ENCODE results near the gene CNIH3.
"Not testable (repeated sequence)": the region's sequence is repeated elsewhere in the genome, so short reads cannot be mapped to it uniquely, and the experiment has no call there.

CNIH3 gene

DNA sequence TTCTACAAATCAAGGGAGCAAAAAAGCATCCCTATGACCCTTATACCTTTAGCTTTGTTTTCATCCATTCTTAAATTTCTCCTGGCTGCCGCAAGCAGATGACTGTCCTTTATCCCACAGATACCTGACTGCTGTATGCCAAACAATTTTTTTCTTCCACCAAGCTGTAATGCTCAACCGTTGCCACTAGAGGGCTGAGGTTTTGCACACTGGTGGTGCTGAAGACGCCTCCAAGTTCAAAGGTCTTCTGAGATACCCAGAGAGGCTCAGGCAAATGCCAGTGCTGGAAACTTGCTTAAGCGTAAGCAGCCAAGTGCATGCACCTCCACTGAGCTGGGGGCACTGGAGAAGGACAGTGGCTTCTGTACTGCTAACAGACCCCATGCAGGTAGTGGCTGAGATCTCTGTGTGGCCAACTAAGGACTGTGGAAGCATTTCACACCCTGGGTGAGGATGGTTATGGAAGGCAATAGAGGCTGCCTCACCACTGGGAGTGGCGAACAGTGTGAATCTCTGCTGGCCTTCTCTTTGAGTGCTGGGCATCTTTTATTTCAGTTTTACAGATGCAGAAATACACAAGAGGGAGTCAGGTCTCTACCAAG is 28.5 kb downstream of the CNIH3 start:
- DNase-seq, result peak; percentile 43

DNA sequence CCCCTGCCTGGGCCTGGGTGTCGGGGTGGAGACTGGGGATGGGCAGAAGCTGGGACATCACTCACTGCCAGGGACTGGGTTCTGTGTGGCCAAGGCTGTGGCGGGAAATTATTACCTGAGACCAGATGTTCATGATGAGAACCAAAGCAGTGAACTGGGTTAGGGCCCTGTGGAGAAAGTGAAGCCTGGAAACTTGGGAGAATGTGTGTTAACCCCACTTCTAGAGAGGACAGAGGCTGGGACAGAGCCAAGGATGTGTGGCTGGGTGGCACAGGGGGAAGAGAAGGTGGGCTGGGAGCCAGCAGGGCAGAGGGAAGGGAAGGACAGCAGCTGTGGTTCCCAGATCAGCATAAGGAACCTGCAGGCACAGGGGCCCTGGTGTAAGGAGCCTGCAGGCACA is 31.3 kb downstream of the CNIH3 start:
- no peak for DNase-seq

DNA sequence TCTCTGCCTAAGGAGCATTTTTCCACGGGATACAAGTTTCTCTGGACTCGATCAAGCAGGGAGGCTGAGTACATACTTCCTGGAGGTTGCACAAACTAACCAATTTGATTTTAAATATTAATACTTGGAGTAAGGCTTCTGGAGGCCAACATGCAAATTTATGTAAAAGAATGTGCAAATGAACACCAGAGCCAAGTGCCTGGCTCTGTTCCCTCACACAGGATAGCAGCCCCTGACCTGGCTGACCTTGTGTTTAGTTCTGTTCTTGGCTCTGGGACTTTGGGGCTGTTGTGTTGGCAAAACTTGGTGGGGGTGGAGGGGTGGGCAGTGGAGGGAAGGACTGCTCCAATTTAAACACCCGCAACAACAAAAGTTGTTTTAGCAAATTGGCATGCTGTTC is 34.2 kb downstream of the CNIH3 start:
- DNase-seq, result no peak

GRCh38 chr1:224651188-224651587 is 35.1 kb downstream of the CNIH3 start:
- no peak for DNase-seq

DNA sequence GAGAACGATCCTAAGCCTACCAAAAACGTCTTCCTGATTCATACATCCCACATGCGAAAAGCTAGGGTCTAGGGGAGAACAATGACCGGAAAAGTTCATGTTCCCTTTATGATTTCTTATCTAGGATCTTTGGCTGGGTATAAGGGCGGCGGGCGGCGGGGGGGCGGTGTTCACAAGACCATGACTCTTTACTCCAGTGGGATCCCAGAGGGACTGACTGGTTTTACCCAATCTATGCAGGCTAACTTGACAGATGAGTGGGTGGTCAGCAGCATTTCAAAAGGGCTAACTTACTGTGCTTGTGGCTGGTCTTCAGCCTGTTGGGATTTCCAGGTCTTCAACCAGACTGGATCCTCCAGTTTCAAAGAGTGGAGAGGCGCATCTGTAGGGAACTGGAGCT is 40.3 kb downstream of the CNIH3 start:
- no peak for DNase-seq

- DNase-seq, result no peak
Measured at GRCh38 chr1:224660074-224660473, 44.0 kb downstream of the CNIH3 start.

DNA sequence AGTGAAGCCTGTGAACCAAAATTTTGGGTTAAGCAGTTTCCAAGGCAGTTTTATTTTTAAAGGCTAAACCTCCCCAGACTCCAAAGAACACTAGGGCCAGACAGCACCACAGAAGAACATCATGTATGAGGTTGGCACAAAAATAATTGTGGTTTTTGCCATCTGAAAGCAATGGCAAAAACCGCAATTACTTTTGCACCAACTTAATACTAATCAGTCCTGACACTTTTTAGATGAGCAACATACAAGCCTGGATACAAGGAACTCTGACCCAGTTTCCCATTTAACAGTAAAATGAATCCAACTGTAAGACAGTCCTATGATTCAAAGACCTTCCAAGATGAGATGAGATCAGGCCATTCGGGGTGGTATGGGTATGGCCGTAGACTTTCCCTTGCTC is 46.8 kb downstream of the CNIH3 start:
- no peak for DNase-seq

DNA sequence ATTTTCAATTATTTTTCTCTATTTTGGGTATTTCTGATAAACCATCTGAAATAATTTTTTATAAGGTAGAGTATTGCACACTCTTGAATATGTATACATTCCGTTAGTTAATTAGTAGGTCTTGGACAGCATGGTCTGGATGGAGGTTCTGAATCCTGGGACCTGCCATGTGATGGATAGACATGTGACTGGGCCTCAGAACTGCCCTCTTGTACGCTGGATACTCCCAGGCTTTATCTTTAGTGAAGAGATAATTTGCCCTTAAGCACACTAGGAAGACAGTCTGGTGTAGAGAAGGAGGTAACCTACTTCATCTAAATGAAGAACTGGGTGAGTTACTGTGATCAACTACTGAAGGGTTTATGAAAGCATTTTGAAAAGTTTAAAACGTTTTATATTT is 48.9 kb downstream of the CNIH3 start:
- no peak for DNase-seq

GRCh38 chr1:224666078-224666477 is 50.0 kb downstream of the CNIH3 start:
- DNase-seq, result no peak

GRCh38 chr1:224666913-224667312 is 50.8 kb downstream of the CNIH3 start:
- no peak for DNase-seq

DNA sequence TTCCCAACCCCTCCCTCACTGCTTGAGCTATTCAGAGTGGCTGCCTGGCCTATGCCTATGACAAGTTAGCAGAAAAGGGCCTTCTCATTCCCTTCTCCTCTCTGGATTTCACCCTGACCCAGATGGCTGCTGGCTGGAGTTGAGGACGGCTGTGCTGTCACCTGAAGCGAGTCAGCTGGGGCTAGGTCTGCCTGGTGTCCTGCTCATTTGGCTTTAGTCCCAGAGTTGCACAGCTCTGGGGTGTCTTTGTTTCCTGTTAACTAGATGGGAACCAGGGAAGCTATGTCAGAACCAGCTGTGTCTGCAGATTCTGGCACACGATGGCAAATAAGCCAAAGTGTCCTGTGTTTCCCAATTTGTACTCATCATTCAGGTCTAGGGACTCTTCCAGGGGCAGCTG is 52.9 kb downstream of the CNIH3 start:
- DNase-seq, result no peak

- no peak for DNase-seq
Measured at GRCh38 chr1:224669403-224669802, 53.3 kb downstream of the CNIH3 start.

- no peak for DNase-seq
Measured at GRCh38 chr1:224670506-224670905, 54.4 kb downstream of the CNIH3 start.

- no peak for DNase-seq
Measured at GRCh38 chr1:224671076-224671475, 55.0 kb downstream of the CNIH3 start.

- no peak for DNase-seq
Measured at GRCh38 chr1:224673141-224673540, 57.0 kb downstream of the CNIH3 start.

DNA sequence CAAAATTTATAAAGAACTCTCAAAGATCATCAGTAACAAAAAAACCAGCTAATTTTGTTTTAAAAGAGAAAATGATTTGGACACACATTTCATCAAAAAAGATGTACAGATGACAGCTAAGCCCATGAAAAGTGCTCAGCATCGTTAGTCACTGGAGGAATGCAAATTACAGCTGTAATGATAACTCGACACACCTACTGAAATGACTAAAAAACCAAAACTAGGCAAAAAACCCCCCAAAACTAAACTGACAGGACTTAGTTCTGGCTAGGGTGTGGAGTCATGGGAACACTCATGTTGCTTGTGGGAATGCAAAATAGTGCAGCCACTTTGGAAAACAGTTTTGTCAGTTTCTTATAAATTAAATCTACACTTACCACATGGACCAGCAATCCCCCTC is 59.5 kb downstream of the CNIH3 start:
- DNase-seq, result no peak

DNA sequence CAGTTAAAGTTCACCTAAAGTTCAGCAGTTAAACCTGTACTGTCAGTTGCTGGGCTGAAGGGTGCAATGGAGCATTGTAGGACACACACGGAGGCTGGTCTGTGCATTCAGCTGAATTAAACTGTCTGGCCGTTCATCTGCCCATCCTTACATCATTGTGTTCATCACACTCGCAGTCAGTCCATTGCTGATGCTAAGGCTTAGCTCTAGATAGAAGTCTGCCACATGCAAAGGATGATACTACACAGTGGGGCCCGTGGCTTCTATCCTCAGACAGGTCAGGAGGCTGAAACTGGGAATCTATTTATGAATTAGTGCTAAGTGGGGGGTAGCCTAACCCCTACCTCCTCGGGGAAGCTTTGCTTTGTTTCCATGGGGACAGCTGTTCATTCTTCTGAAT is 60.4 kb downstream of the CNIH3 start:
- DNase-seq, result no peak

DNA sequence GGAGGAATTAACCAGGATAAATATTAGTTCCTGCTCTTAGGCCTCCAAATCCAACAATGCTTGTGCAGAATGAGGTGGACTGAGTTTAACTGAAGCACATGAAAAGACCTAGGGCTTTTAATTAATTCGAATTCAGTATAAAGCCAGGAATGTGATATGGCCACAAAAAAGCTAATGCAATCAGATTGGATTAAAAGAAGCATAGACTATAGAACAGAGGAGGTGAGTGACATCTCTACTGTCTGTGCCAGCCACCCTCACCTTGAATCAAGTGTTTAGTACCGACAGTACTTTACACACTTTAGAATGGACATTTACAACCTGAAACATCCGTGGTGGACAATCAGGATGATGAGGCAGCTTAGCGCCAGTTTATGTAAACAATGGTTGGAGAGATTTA is 62.1 kb downstream of the CNIH3 start:
- DNase-seq, result no peak

DNA sequence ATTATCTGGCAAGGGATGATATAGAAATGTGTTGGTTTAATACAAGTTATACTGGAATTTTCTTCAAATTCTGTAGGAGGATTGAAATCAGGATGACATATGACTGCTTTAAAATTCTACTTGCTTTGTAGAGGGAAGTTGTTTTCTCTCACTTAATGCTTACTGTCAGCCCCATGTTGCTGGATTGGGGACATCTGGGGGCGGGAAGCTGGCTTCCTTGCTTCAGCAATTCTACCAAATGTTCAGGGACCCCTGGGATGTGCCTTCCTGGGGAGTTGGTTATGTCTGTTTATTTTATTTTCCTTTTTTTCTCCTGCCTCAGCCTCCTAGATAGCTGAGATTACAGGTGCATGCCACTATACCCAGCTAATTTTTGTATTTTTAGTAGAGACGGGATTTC is 63.5 kb downstream of the CNIH3 start:
- DNase-seq, result no peak

GRCh38 chr1:224681816-224682215 is 65.7 kb downstream of the CNIH3 start:
- no peak for DNase-seq

GRCh38 chr1:224683936-224684335 is 67.8 kb downstream of the CNIH3 start:
- DNase-seq, result no peak

- DNase-seq, result no peak
Measured at GRCh38 chr1:224684979-224685425, 68.9 kb downstream of the CNIH3 start.

- DNase-seq, result not testable (repeated sequence)
Measured at GRCh38 chr1:224686140-224686539, 70.0 kb downstream of the CNIH3 start.

- no peak for DNase-seq
Measured at GRCh38 chr1:224687465-224687864, 71.3 kb downstream of the CNIH3 start.

- no peak for DNase-seq
Measured at GRCh38 chr1:224689374-224689773, 73.3 kb downstream of the CNIH3 start.

DNA sequence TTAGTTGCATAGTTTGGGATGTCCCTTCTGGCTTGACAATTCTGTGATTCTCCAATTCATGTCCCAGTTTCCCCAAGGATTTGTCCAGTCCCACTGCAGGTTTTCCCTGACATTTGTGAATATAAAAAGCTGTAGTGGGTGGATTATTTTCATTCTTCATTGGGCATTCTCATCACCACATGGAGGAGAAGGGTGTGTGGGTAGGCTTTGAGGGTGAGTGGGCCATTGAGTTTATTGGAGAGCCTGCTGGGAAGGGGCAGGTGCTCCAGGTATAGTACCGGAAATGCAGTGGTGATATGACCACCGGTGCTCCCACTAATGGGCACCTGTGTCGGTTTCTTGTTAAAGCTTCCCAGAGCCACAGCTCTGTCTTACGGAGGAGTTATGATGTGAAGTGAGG is 74.5 kb downstream of the CNIH3 start:
- no peak for DNase-seq

All from 8988T (cell line).